ENCODE measurements around the gene TSHZ1. TPM values are rescaled to one million over a fixed set of nuclear protein-coding genes. Genes with fewer than 3 reads are reported as not detected.

TSHZ1 gene
- total and polyA plus RNA-seq, 4 donors: 17.1 to 76.0 (median 46.0) TPM

GRCh38 chr18:75307530-75307929, 96.9 kb downstream of the TSHZ1 start:
- no peak overlapping the region for H3K4me3 ChIP-seq (ENCODE audit: low read depth, low read length)
- no peak for DNase-seq (ENCODE audit: low read depth in 4 of 6, low spot score in 6 of 6)
- no peak overlapping the region for H3K27ac ChIP-seq (ENCODE audit: low read depth, low read length)
- no peaks in the 10 kb centered on the region for H3K36me3 ChIP-seq (ENCODE audit: control insufficient read depth, insufficient read depth, low read length)
- no peaks in the 10 kb centered on the region for H3K27me3 ChIP-seq (ENCODE audit: control insufficient read depth, insufficient read depth, low read length)
- H3K4me1 ChIP-seq (ENCODE audit: control insufficient read depth, insufficient read depth, low read length): no peaks in the 10 kb centered on the region
- WGBS (ENCODE audit: insufficient coverage): no CpG with 5 or more reads among the region's 2 CpGs
- H3K9me3 ChIP-seq (ENCODE audit: control insufficient read depth, insufficient read depth, low read length): peaks cover 2% of the 10 kb centered on the region

- WGBS (ENCODE audit: insufficient coverage): 90% methylated on average over 7 of the region's 8 CpGs
- Histone ChIP-seq H3K9me3 (ENCODE audit: control insufficient read depth, insufficient read depth, low read length) (peaks cover 2% of the 10 kb centered on the region), H3K27ac (ENCODE audit: low read depth, low read length) (no peak overlapping the region), H3K4me1 (ENCODE audit: control insufficient read depth, insufficient read depth, low read length) (no peaks in the 10 kb centered on the region), H3K36me3 (ENCODE audit: control insufficient read depth, insufficient read depth, low read length) (no peaks in the 10 kb centered on the region), H3K27me3 (ENCODE audit: control insufficient read depth, insufficient read depth, low read length) (no peaks in the 10 kb centered on the region), H3K4me3 (ENCODE audit: low read depth, low read length) (no peak overlapping the region)
- DNase-seq (ENCODE audit: low read depth in 4 of 6, low spot score in 6 of 6): no peak
Observed at GRCh38 chr18:75309564-75309963, 99.0 kb downstream of the TSHZ1 start.

GRCh38 chr18:75314117-75314516, 103.5 kb downstream of the TSHZ1 start:
- no peaks in the 10 kb centered on the region for H3K9me3 ChIP-seq (ENCODE audit: control insufficient read depth, insufficient read depth, low read length)
- H3K27ac ChIP-seq (ENCODE audit: low read depth, low read length): no peak overlapping the region
- H3K4me1 ChIP-seq (ENCODE audit: control insufficient read depth, insufficient read depth, low read length): no peaks in the 10 kb centered on the region
- no peak overlapping the region for H3K4me3 ChIP-seq (ENCODE audit: low read depth, low read length)
- no peak for DNase-seq (ENCODE audit: low read depth in 4 of 6, low spot score in 6 of 6)
- WGBS (ENCODE audit: insufficient coverage): 100% methylated on average over 1 of the region's 5 CpGs
- no peaks in the 10 kb centered on the region for H3K36me3 ChIP-seq (ENCODE audit: control insufficient read depth, insufficient read depth, low read length)
- H3K27me3 ChIP-seq (ENCODE audit: control insufficient read depth, insufficient read depth, low read length): no peaks in the 10 kb centered on the region

- no peaks in the 10 kb centered on the region for H3K9me3 ChIP-seq (ENCODE audit: control insufficient read depth, insufficient read depth, low read length)
- no peak for DNase-seq (ENCODE audit: low read depth in 4 of 6, low spot score in 6 of 6)
- H3K4me1 ChIP-seq (ENCODE audit: control insufficient read depth, insufficient read depth, low read length): no peaks in the 10 kb centered on the region
- H3K4me3 ChIP-seq (ENCODE audit: low read depth, low read length): no peak overlapping the region
- no peaks in the 10 kb centered on the region for H3K27me3 ChIP-seq (ENCODE audit: control insufficient read depth, insufficient read depth, low read length)
- no CpG with 5 or more reads among the region's 1 CpG for WGBS (ENCODE audit: insufficient coverage)
- no peaks in the 10 kb centered on the region for H3K36me3 ChIP-seq (ENCODE audit: control insufficient read depth, insufficient read depth, low read length)
- no peak overlapping the region for H3K27ac ChIP-seq (ENCODE audit: low read depth, low read length)
Observed at GRCh38 chr18:75314606-75315005, 104.0 kb downstream of the TSHZ1 start.

- Histone ChIP-seq H3K36me3 (ENCODE audit: control insufficient read depth, insufficient read depth, low read length) (no peaks in the 10 kb centered on the region), H3K27ac (ENCODE audit: low read depth, low read length) (no peak overlapping the region), H3K9me3 (ENCODE audit: control insufficient read depth, insufficient read depth, low read length) (no peaks in the 10 kb centered on the region), H3K4me3 (ENCODE audit: low read depth, low read length) (no peak overlapping the region), H3K4me1 (ENCODE audit: control insufficient read depth, insufficient read depth, low read length) (no peaks in the 10 kb centered on the region), H3K27me3 (ENCODE audit: control insufficient read depth, insufficient read depth, low read length) (no peaks in the 10 kb centered on the region)
- WGBS (ENCODE audit: insufficient coverage): 66% methylated on average over 7 of the region's 10 CpGs
- no peak for DNase-seq (ENCODE audit: low read depth in 4 of 6, low spot score in 6 of 6)
Observed at GRCh38 chr18:75316223-75316622, 105.6 kb downstream of the TSHZ1 start.

- WGBS (ENCODE audit: insufficient coverage): 96% methylated on average over 7 of the region's 8 CpGs
Observed at GRCh38 chr18:75316826-75317225, 106.2 kb downstream of the TSHZ1 start.

GRCh38 chr18:75317300-75317699, 106.7 kb downstream of the TSHZ1 start:
- H3K9me3 ChIP-seq (ENCODE audit: control insufficient read depth, insufficient read depth, low read length): no peaks in the 10 kb centered on the region
- WGBS (ENCODE audit: insufficient coverage): 93% methylated on average over 14 of the region's 17 CpGs
- H3K4me3 ChIP-seq (ENCODE audit: low read depth, low read length): no peak overlapping the region
- no peak for DNase-seq (ENCODE audit: low read depth in 4 of 6, low spot score in 6 of 6)
- H3K4me1 ChIP-seq (ENCODE audit: control insufficient read depth, insufficient read depth, low read length): no peaks in the 10 kb centered on the region
- H3K27me3 ChIP-seq (ENCODE audit: control insufficient read depth, insufficient read depth, low read length): no peaks in the 10 kb centered on the region
- H3K36me3 ChIP-seq (ENCODE audit: control insufficient read depth, insufficient read depth, low read length): peaks cover 3% of the 10 kb centered on the region
- no peak overlapping the region for H3K27ac ChIP-seq (ENCODE audit: low read depth, low read length)

More at GRCh38 chr18:75316826-75317225, 106.2 kb downstream of the TSHZ1 start:
- H3K4me3 ChIP-seq (ENCODE audit: low read depth, low read length): no peak overlapping the region
- no peaks in the 10 kb centered on the region for H3K9me3 ChIP-seq (ENCODE audit: control insufficient read depth, insufficient read depth, low read length)
- peaks cover 2% of the 10 kb centered on the region for H3K36me3 ChIP-seq (ENCODE audit: control insufficient read depth, insufficient read depth, low read length)
- H3K27me3 ChIP-seq (ENCODE audit: control insufficient read depth, insufficient read depth, low read length): no peaks in the 10 kb centered on the region
- no peak for DNase-seq (ENCODE audit: low read depth in 4 of 6, low spot score in 6 of 6)
- H3K4me1 ChIP-seq (ENCODE audit: control insufficient read depth, insufficient read depth, low read length): no peaks in the 10 kb centered on the region
- no peak overlapping the region for H3K27ac ChIP-seq (ENCODE audit: low read depth, low read length)

- Histone ChIP-seq H3K4me1 (ENCODE audit: control insufficient read depth, insufficient read depth, low read length) (no peaks in the 10 kb centered on the region), H3K27me3 (ENCODE audit: control insufficient read depth, insufficient read depth, low read length) (no peaks in the 10 kb centered on the region), H3K36me3 (ENCODE audit: control insufficient read depth, insufficient read depth, low read length) (peaks cover 3% of the 10 kb centered on the region), H3K4me3 (ENCODE audit: low read depth, low read length) (no peak overlapping the region), H3K27ac (ENCODE audit: low read depth, low read length) (no peak overlapping the region), H3K9me3 (ENCODE audit: control insufficient read depth, insufficient read depth, low read length) (no peaks in the 10 kb centered on the region)
- DNase-seq (ENCODE audit: low read depth in 4 of 6, low spot score in 6 of 6): peak in 1 of 6 donors; percentile 21
- 95% methylated on average over 4 of the region's 11 CpGs for WGBS (ENCODE audit: insufficient coverage)
Observed at GRCh38 chr18:75317703-75318102, 107.1 kb downstream of the TSHZ1 start.

- H3K4me1 ChIP-seq (ENCODE audit: control insufficient read depth, insufficient read depth, low read length): no peaks in the 10 kb centered on the region
- H3K27ac ChIP-seq (ENCODE audit: low read depth, low read length): no peak overlapping the region
- no peak overlapping the region for H3K4me3 ChIP-seq (ENCODE audit: low read depth, low read length)
- no peaks in the 10 kb centered on the region for H3K9me3 ChIP-seq (ENCODE audit: control insufficient read depth, insufficient read depth, low read length)
- H3K27me3 ChIP-seq (ENCODE audit: control insufficient read depth, insufficient read depth, low read length): no peaks in the 10 kb centered on the region
- WGBS (ENCODE audit: insufficient coverage): 81% methylated on average over 6 of the region's 9 CpGs
- no peak for DNase-seq (ENCODE audit: low read depth in 4 of 6, low spot score in 6 of 6)
- peaks cover 3% of the 10 kb centered on the region for H3K36me3 ChIP-seq (ENCODE audit: control insufficient read depth, insufficient read depth, low read length)
Observed at GRCh38 chr18:75319905-75320304, 109.3 kb downstream of the TSHZ1 start.

- Histone ChIP-seq H3K27ac (ENCODE audit: low read depth, low read length) (no peak overlapping the region), H3K27me3 (ENCODE audit: control insufficient read depth, insufficient read depth, low read length) (no peaks in the 10 kb centered on the region), H3K9me3 (ENCODE audit: control insufficient read depth, insufficient read depth, low read length) (no peaks in the 10 kb centered on the region), H3K4me1 (ENCODE audit: control insufficient read depth, insufficient read depth, low read length) (no peaks in the 10 kb centered on the region), H3K36me3 (ENCODE audit: control insufficient read depth, insufficient read depth, low read length) (peaks cover 3% of the 10 kb centered on the region), H3K4me3 (ENCODE audit: low read depth, low read length) (no peak overlapping the region)
- no peak for DNase-seq (ENCODE audit: low read depth in 4 of 6, low spot score in 6 of 6)
- no CpG with 5 or more reads among the region's 9 CpGs for WGBS (ENCODE audit: insufficient coverage)
Observed at GRCh38 chr18:75320506-75320905, 109.9 kb downstream of the TSHZ1 start.
